Hepatocyte (in vitro differentiated cells): ENCODE data around the gene USP3.

Source experiments
- CTCF ChIP-seq: fragments of 200-600 bp; sonication (generic); IDR thresholded peaks from 2 replicates; pipeline ENCODE4 v1.5.1; 2016; ENCODE audit warnings: antibody characterized with exemption, mild to moderate bottlenecking; ENCODE audit not compliant: poor library complexity
- EZH2 ChIP-seq: fragments of 200-600 bp; sonication (generic); IDR thresholded peaks from 2 replicates; pipeline ENCODE4 v1.6.1; 2016; ENCODE audit warnings: antibody characterized with exemption, mild to moderate bottlenecking, borderline replicate concordance
- EZH2phosphoT487 ChIP-seq: fragments of 200-600 bp; sonication (generic); IDR thresholded peaks from one replicate; pipeline ENCODE4 v1.6.1; 2018; ENCODE audit warnings: antibody characterized with exemption, mild to moderate bottlenecking, low read depth, moderate library complexity; ENCODE audit not compliant: unreplicated experiment, severe bottlenecking

GRCh38 chr15:63605816-63606215 is 101.4 kb downstream of the USP3 start:
- TF ChIP-seq CTCF (no peak), EZH2 (no peak), EZH2phosphoT487 (no peak)
